ENCODE measurements around the gene PRXL2B.

The PRXL2B gene

DNA sequence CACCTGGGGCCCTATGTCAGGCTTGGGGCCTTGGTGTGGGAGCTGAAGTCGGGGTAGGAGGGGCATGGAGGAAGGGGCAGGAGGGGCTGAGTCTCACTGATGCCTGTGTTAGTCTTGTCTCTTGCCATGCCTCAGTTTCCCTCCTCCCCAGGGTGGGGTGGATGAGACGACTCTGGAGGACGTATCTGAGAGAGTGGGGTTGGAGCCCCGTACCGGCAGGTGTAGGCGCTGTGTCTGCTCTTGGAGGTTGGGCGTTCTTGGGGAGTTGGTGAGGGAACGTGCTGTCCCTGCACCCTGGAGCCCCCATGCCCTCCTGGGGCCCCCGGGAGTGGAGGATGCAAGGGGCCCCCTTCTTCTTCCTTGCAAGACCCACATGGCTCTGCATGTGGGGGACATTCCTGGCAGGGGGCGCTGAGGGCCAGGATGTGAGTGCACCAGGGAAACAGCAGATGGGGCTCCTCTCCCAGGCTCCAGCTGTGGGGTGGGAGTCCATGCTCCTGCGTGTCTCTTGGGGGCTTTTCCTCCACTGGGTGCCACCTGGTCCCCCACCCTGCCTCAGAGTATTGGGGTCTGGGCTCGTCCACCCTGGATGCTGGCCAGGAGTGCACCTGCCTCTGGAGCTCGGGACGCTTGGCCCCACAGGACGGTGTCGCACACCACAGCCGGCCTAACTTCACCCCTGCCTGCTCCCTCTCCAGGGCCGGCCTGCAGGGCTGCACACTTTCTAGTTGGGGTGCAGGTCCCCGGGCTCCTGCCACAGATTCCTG, 31.8 kb upstream of the PRXL2B start:
- H3K27ac ChIP-seq, result no peak overlapping the region
- TF ChIP-seq, protein P1, sequence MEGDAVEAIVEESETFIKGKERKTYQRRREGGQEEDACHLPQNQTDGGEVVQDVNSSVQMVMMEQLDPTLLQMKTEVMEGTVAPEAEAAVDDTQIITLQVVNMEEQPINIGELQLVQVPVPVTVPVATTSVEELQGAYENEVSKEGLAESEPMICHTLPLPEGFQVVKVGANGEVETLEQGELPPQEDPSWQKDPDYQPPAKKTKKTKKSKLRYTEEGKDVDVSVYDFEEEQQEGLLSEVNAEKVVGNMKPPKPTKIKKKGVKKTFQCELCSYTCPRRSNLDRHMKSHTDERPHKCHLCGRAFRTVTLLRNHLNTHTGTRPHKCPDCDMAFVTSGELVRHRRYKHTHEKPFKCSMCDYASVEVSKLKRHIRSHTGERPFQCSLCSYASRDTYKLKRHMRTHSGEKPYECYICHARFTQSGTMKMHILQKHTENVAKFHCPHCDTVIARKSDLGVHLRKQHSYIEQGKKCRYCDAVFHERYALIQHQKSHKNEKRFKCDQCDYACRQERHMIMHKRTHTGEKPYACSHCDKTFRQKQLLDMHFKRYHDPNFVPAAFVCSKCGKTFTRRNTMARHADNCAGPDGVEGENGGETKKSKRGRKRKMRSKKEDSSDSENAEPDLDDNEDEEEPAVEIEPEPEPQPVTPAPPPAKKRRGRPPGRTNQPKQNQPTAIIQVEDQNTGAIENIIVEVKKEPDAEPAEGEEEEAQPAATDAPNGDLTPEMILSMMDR (conservative IDR thresholded peaks at IDR 0.05), result no peak; the same call in 1 of the 2 replicates
- TF ChIP-seq ZFX (IDR thresholded peaks at IDR 0.05), result no peak

DNA sequence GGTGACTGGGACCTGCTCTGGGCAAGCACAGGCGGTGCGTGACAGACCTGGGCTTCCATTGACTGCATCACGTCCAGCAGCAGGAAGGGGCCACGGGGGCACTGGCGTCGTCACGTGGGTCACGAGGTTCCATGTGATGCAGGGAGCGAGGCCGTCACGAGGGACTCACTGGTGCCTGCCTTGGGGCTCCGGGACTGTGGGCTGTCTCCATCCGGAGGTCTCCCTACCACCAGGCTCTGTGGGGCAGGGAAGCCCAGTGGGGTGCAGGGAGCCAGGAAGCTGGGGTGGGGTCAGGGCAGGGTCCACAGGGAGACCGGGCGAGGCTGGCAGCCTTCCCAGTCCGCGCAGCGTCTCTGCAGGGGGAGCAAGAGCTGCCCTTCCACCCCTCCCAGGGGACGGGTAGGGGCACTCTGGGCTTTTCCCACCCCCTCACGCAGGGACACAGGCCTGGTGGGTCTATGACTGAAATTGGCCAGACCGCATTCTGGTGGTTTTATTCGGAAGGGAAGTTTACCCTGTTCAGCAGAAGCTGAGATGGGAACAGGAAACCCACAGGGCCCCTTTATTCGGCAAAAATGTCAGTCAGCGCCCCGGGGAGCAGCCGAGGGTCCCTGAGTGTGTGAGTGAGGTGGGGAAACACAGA, 30.8 kb upstream of the PRXL2B start:
- peak overlapping the region; percentile 53 for H3K27ac ChIP-seq
- TF ChIP-seq, protein P1 (conservative IDR thresholded peaks at IDR 0.05), result no peak
- no peak for TF ChIP-seq ZFX (IDR thresholded peaks at IDR 0.05)

DNA sequence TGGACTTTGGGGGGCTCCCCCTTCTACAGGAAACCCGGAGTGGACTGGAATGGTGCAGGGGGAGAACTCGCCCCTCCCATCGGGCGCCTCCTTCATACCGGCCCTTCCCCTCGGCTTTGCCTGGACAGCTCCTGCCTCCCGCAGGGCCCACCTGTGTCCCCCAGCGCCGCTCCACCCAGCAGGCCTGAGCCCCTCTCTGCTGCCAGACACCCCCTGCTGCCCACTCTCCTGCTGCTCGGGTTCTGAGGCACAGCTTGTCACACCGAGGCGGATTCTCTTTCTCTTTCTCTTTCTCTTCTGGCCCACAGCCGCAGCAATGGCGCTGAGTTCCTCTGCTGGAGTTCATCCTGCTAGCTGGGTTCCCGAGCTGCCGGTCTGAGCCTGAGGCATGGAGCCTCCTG, 30.3 kb upstream of the PRXL2B start, which contains the start of gene TNFRSF14:
Gene TNFRSF14, plus strand, starts transcription at position 95 of the 401 bp plus-strand sequence. Its CDS starts 294 bp downstream, at position 389.
- TF ChIP-seq, protein P1 (conservative IDR thresholded peaks at IDR 0.05), result no peak
- TF ChIP-seq ZFX (IDR thresholded peaks at IDR 0.05), result no peak

DNA sequence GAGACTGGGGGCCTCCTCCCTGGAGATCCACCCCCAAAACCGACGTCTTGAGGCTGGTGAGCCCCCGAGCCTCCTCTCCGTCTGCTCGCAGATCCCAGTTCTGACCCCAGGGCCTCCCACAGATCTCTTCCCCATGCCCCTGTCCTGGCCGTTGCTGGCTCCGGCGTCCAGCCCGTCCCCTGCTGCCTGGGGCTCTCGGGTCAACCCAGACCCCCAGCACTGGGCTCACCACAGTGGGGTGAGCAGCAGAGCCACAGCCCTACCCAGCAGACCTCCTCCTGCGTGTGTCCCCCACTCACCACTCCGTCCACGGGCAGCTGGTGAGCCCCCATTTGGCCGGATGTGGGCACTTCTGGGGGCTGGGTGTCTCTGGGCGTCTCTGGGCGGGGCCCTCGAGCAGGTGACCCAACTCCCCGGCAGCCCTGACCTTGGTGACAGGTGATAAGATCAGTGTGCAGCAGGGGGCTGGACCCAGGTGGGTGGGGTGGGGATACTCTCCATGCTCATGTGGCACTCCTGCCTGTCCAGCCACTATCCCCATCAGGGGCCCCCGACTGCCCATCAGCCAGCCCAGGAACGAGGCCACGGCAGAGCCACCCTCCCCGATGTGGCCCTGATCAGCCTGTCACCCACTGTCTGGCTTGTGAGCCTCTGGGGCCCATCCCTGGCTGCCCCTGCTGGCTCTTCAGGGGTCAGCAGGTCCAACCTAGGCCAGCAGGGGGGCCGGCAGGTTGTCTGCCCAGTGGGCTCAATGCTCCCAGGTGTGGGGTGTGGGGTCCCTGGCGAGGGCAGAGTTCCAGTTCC, 29.7 kb upstream of the PRXL2B start:
- peak overlapping the region; percentile 53 for H3K27ac ChIP-seq
- no peak for TF ChIP-seq ZFX (IDR thresholded peaks at IDR 0.05)
- TF ChIP-seq, protein P1 (conservative IDR thresholded peaks at IDR 0.05), result no peak

More for the DNA sequence above, 30.3 kb upstream of the PRXL2B start, which contains the start of gene TNFRSF14:
- H3K27ac ChIP-seq, result peak within 1 kb of the TSS; percentile 53

DNA sequence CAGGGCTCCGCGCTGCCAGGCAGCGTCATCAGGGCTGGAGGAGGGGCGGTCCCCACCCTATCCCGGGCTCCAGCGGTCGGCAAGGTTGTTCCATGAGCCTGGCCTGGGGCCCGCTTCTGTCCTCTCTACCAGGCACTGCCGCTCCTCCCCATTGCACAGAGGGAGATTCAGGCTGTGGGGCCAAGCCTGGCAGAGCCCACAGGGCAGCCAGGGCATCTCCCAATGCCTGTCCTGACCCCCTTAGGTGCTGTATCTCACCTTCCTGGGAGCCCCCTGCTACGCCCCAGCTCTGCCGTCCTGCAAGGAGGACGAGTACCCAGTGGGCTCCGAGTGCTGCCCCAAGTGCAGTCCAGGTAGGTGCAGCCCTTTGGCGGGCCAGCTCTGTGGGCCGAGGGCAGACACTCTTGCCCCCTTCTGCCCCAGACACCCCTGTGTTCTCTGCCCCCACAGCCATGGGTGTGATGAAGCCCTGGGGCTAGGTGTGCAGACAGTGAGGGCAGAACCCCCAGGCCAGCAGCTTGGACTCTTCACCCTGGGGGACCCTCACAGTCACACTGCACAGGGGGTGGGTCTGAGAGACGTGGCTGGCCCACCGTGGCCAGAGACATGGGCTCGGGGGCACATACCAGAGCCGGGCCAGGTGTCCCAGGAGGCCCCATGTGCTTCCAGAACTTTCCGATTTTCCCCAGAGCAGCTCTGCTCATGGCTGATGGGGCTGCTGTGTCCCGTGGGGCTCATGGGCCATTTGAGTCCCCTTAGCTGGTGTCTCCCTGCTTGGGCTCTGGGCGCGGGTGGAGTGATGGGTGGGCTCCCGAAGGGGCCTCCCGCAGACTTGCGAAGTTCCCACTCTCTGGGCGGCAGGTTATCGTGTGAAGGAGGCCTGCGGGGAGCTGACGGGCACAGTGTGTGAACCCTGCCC, 28.8 kb upstream of the PRXL2B start:
- TF ChIP-seq, protein P1 (conservative IDR thresholded peaks at IDR 0.05), result no peak
- no peak for TF ChIP-seq ZFX (IDR thresholded peaks at IDR 0.05)
- no peak overlapping the region; the same call in 1 of the 2 replicates for H3K27ac ChIP-seq

DNA sequence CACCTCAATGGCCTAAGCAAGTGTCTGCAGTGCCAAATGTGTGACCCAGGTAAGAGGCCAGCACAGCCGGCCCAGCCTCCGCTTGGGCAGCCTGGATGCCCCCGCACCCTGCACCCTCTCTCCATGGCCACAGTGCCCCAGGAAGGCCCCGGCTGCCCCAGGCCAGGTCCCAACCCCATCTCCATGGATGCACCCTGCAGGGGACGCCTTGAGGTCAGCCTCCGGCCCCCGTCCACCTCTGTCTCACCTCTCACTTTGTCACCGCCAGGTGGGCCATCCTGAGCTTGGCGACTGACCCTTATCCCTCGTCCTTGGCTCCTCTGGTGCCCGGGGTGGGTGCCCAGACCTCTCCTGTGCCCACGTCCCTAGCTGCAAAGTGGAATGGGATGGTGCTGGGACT, 28.2 kb upstream of the PRXL2B start:
- no peak for TF ChIP-seq ZFX (IDR thresholded peaks at IDR 0.05)
- TF ChIP-seq, protein P1 (conservative IDR thresholded peaks at IDR 0.05), result no peak
- no peak overlapping the region for H3K27ac ChIP-seq

All from C4-2B (cell line).